Measurements from ENCODE around the gene FGF18.
"Not testable (repeated sequence)": the region's sequence is repeated elsewhere in the genome, so short reads cannot be mapped to it uniquely, and the experiment has no call there.

FGF18 gene

DNA sequence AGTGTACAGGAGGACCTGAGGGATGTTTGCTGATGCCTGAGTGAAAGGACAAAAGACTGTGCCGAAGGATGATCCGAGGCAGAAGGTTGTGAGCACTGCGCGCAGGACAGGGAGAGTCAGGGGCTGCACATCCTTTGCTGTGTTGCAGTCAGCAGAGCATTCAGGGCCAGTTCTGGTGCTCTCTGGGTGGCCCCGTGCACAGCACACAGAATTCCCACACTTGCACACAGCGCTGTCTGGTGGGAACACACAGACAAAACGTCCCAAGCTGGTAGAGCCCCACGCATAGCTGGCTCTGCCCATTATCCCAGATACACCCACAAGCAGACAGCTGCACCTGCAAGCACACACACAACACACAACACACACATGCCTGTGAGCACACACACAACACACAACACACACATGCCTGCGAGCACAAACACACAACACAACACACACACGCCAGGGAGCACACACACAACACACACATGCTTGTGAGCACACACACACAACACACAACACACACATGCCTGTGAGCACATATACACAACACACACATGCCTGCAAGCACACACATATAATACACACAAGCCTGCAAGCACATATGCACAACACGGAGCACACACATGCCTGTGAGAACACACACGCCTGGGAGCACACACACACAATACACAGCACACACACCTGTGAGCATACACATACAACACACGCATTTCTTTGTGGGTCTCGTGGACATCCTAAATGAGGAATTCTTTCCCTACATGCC, 74.4 kb downstream of the FGF18 start:
- intact Hi-C loops (cut with DNase I; ENCODE audit: low total_unique reads): no loop called here
- TF ChIP-seq, protein P1, sequence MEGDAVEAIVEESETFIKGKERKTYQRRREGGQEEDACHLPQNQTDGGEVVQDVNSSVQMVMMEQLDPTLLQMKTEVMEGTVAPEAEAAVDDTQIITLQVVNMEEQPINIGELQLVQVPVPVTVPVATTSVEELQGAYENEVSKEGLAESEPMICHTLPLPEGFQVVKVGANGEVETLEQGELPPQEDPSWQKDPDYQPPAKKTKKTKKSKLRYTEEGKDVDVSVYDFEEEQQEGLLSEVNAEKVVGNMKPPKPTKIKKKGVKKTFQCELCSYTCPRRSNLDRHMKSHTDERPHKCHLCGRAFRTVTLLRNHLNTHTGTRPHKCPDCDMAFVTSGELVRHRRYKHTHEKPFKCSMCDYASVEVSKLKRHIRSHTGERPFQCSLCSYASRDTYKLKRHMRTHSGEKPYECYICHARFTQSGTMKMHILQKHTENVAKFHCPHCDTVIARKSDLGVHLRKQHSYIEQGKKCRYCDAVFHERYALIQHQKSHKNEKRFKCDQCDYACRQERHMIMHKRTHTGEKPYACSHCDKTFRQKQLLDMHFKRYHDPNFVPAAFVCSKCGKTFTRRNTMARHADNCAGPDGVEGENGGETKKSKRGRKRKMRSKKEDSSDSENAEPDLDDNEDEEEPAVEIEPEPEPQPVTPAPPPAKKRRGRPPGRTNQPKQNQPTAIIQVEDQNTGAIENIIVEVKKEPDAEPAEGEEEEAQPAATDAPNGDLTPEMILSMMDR (IDR thresholded peaks at IDR 0.05): no peak
- no peak overlapping the region for H3K4me3 ChIP-seq
- H3K9me3 ChIP-seq: no peaks in the 10 kb centered on the region
- DNase-seq: no peak
- H3K27me3 ChIP-seq: no peaks in the 10 kb centered on the region
- H3K36me3 ChIP-seq: no peaks in the 10 kb centered on the region
- peak overlapping the region; percentile 78 to 84 for H3K27ac ChIP-seq
- peaks cover 0 to 40% (median 37%) of the 10 kb centered on the region in 4 donors for H3K4me1 ChIP-seq

DNA sequence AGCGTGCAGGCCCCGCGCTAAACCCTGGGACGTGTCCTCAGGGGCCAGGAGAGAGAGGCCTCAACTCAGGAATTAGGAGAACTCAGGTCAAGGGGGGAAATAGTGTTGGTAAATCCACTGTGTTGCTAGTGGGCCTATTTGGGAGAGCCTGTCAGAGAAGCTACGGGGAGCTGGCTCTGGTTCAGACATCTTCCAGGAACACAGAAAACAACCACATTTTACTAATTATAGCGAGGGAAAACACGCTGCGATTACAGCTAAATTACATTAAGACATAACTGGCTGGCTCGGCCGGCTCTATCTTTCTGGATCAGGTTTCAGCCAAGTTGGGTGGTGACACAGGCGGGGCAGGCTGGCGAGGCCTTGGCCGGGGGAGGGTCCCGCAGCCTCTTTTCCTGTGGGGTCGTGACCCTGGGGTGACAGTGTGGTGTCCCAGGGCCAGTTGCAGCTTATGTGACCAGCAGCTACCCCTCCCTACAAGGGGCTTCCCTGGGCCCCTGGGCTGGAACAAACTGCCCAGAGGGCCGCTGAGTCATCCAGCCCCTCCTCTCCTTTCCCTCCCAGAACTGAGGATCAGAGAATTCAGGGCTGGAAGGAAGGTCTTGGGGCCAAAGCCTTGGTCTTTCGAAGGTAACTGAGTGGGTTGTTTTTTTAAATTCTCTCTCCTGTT, 75.1 kb downstream of the FGF18 start:
- H3K36me3 ChIP-seq: no peaks in the 10 kb centered on the region
- peaks cover 0 to 40% (median 37%) of the 10 kb centered on the region in 4 donors for H3K4me1 ChIP-seq
- TF ChIP-seq, protein P1 (IDR thresholded peaks at IDR 0.05): no peak
- no peaks in the 10 kb centered on the region for H3K9me3 ChIP-seq
- peak overlapping the region in 1 of 2 donors; percentile 8 for H3K4me3 ChIP-seq
- H3K27me3 ChIP-seq: no peaks in the 10 kb centered on the region
- peak; percentile 84 to 85 for DNase-seq
- H3K27ac ChIP-seq: peak overlapping the region; percentile 78 to 84
- intact Hi-C loops (cut with DNase I; ENCODE audit: low total_unique reads): no loop called here

DNA sequence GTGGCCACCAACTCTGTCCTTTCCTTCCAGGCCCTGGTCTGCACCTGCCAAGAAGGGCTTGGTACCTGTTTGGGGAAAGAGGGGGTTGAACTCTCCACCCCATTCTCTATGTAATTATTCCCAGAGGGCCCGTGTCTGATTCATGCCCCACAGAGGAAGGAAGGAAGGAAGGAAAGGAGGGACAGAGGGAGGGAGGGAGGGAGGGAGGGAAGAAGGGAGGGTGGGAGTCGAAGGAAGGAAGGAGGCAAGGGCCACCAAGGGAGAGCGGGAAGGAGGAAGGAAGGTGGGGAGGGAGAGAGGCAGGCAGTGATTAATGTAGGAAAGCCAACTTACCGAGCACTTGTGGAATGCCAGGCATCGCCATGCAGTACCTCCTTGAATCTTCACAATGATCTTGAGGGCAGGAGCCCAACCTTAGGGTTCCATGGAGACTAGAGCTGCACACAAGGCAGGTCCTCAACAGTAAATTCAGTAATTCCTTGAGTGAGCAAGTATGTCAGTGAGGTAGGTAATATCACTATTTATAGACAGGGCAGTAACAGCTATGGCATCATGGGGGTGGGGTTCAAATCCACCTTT, 75.8 kb downstream of the FGF18 start:
- Histone ChIP-seq H3K4me3 (no peak overlapping the region), H3K27me3 (no peaks in the 10 kb centered on the region), H3K36me3 (no peaks in the 10 kb centered on the region), H3K4me1 (peaks cover 0 to 40% (median 37%) of the 10 kb centered on the region in 4 donors), H3K9me3 (no peaks in the 10 kb centered on the region), H3K27ac (peak overlapping the region; percentile 78 to 84)
- intact Hi-C loops (cut with DNase I; ENCODE audit: low total_unique reads): no loop called here
- no peak for DNase-seq
- TF ChIP-seq, protein P1 (IDR thresholded peaks at IDR 0.05): no peak

DNA sequence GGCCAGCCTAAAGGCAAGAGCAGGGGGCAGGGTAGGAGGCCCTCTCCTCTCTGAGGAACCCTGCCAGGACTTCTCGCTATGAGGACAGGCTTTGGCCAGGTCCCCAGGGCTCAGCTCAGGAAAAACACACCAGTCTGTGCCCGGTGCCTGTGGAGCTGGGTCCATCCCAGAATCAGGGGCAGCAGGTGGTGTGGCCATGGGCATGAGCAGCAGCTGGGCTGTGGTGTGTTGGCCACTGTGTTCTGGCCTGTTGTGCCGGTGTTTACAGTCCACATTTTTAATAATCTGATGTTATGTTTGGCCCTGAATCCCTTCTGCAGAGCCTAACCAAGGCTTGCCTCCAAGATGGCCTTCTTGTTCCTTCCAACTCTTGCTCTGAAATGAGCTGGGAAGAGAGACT, 77.0 kb downstream of the FGF18 start:
- no peaks in the 10 kb centered on the region for H3K27me3 ChIP-seq
- TF ChIP-seq, protein P1 (IDR thresholded peaks at IDR 0.05): no peak
- peak overlapping the region; percentile 78 to 84 for H3K27ac ChIP-seq
- intact Hi-C loops (cut with DNase I; ENCODE audit: low total_unique reads): no loop called here
- peaks cover 0 to 40% (median 37%) of the 10 kb centered on the region in 4 donors for H3K4me1 ChIP-seq
- H3K36me3 ChIP-seq: no peaks in the 10 kb centered on the region
- no peak overlapping the region for H3K4me3 ChIP-seq
- H3K9me3 ChIP-seq: no peaks in the 10 kb centered on the region
- DNase-seq: peak; percentile 65 to 86

DNA sequence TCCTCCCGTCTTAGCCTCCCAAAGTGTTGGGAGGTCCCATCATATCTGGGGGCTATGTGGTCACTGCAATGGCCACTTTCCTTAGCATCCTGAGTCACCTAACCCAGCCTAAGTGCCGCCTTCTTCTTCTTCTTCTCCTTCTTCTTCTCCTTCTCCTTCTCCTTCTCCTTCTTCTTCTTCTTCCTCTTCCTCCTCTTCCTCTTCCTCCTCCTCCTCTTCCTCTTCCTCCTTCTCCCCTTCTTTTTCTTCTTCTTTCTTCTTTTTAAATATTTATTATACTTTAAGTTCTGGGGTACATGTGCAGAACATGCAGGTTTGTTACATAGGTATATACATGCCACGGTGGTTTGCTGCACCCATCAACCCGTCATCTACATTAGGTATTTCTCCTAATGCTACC, 78.0 kb downstream of the FGF18 start:
- peaks cover 0 to 40% (median 37%) of the 10 kb centered on the region in 4 donors for H3K4me1 ChIP-seq
- H3K4me3 ChIP-seq; H3K36me3 ChIP-seq; H3K9me3 ChIP-seq; DNase-seq; intact Hi-C loops (cut with DNase I; ENCODE audit: low total_unique reads); H3K27me3 ChIP-seq: not testable (repeated sequence)
- H3K27ac ChIP-seq: peak overlapping the region in 1 of 2 donors; percentile 84

DNA sequence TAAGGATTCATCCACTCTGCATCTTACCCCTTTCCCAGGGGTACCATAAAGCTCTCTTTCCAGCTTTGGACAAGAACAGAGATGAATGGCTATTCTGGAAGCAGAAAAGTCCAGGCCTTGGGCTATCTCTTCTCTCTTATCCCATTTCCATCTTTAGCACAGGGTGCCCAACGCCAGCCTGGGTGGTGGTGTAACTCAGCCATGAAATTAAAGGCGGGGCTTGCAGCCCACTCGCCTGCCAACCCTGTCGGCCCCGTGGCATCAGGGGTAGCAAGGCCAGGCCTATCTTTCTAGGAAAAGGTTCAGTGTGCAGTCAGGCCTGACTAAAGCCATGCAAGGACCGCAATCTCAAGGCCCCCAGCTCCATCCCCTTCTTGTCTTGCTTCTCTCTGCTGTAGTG, 78.7 kb downstream of the FGF18 start:
- Histone ChIP-seq H3K4me3 (no peak overlapping the region), H3K4me1 (peaks cover 0 to 40% (median 37%) of the 10 kb centered on the region in 4 donors), H3K9me3 (no peaks in the 10 kb centered on the region), H3K27me3 (no peaks in the 10 kb centered on the region), H3K36me3 (no peaks in the 10 kb centered on the region), H3K27ac (no peak overlapping the region)
- TF ChIP-seq, protein P1 (IDR thresholded peaks at IDR 0.05): no peak
- DNase-seq: peak in 1 of 2 donors; percentile 59
- intact Hi-C loops (cut with DNase I; ENCODE audit: low total_unique reads): no loop called here

Measured in tibial artery (tissue), 4 donors.